ENCODE results near the gene CRADD. TPM values are rescaled to one million over a fixed set of nuclear protein-coding genes. Genes with fewer than 3 reads are reported as not detected.

CRADD gene
- total and polyA plus RNA-seq, 2 donors (not counting 1 experiment from before 2014, with no cell fraction given): 5.8 to 15.1 TPM

- H3K9me3 ChIP-seq (ENCODE audit: control extremely low read depth in 1 of 3, control insufficient read depth in 2 of 3, insufficient read depth in 1 of 3, low read length in 2 of 3): peaks cover 6 to 30% (median 13%) of the 10 kb centered on the region in 3 donors
- no peak overlapping the region for H3K27ac Mint-ChIP-seq
- H3K4me3 Mint-ChIP-seq: no peak overlapping the region
- no peaks in the 10 kb centered on the region for H3K79me2 ChIP-seq (ENCODE audit: control insufficient read depth, insufficient read depth, low read length)
- DNase-seq: no peak
- intact Hi-C loops (cut with micrococcal nuclease): no loop called here
- H3K4me1 Mint-ChIP-seq: no peaks in the 10 kb centered on the region
- H3K9me3 Mint-ChIP-seq (ENCODE audit: insufficient read depth): peaks cover 32% of the 10 kb centered on the region
- CTCF ChIA-PET: no interaction called here
- no peak overlapping the region for H3K4me2 ChIP-seq (replicated peaks; ENCODE audit: low read depth, low read length, poor library complexity, severe bottlenecking)
- H3K27me3 Mint-ChIP-seq: no peaks in the 10 kb centered on the region
- H3K27me3 ChIP-seq (replicated peaks in 1 of 4; ENCODE audit: control extremely low read depth in 1 of 4, control insufficient read depth in 3 of 4, insufficient read depth in 4 of 4, low read length in 3 of 4): no peaks in the 10 kb centered on the region
- H3K27ac ChIP-seq (ENCODE audit: low read length in 2 of 2): no peak overlapping the region
- H3K4me1 ChIP-seq (ENCODE audit: control insufficient read depth in 2 of 2, insufficient read depth in 2 of 2, low read length in 2 of 2): no peaks in the 10 kb centered on the region
- POLR2A ChIA-PET: no interaction called here
- H3K36me3 ChIP-seq (replicated peaks in 1 of 2; ENCODE audit: control extremely low read depth in 1 of 2, control insufficient read depth in 1 of 2, extremely low read depth in 1 of 2, insufficient read depth in 2 of 2, low read length in 1 of 2): no peaks in the 10 kb centered on the region
- no peak for ATAC-seq (ENCODE audit: low read depth)
- no peak overlapping the region for H3K4me3 ChIP-seq (ENCODE audit: control extremely low read depth in 1 of 5, extremely low read depth in 1 of 5, insufficient read depth in 1 of 5, low read depth in 2 of 5, low read length in 4 of 5)
- H3K9ac ChIP-seq (ENCODE audit: low read length): no peak overlapping the region
- TF ChIP-seq, protein P1, sequence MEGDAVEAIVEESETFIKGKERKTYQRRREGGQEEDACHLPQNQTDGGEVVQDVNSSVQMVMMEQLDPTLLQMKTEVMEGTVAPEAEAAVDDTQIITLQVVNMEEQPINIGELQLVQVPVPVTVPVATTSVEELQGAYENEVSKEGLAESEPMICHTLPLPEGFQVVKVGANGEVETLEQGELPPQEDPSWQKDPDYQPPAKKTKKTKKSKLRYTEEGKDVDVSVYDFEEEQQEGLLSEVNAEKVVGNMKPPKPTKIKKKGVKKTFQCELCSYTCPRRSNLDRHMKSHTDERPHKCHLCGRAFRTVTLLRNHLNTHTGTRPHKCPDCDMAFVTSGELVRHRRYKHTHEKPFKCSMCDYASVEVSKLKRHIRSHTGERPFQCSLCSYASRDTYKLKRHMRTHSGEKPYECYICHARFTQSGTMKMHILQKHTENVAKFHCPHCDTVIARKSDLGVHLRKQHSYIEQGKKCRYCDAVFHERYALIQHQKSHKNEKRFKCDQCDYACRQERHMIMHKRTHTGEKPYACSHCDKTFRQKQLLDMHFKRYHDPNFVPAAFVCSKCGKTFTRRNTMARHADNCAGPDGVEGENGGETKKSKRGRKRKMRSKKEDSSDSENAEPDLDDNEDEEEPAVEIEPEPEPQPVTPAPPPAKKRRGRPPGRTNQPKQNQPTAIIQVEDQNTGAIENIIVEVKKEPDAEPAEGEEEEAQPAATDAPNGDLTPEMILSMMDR (IDR thresholded peaks at IDR 0.05): no peak
- TF ChIP-seq EZH2 (IDR thresholded peaks at IDR 0.05; ENCODE audit: borderline replicate concordance, insufficient read depth, low read depth, low read length, poor library complexity, severe bottlenecking): no peak
- WGBS (ENCODE audit: insufficient coverage): no CpG with 5 or more reads among the region's 1 CpG
- no peaks in the 10 kb centered on the region for H4K20me1 ChIP-seq (ENCODE audit: control insufficient read depth, insufficient read depth, low read length, poor library complexity, severe bottlenecking)
- no peak overlapping the region for H2AFZ ChIP-seq (ENCODE audit: insufficient read depth, low read depth, low read length, poor library complexity, severe bottlenecking)
Observed at GRCh38 chr12:93865751-93866150, 188.6 kb downstream of the CRADD start.

GRCh38 chr12:93868771-93869170, 191.6 kb downstream of the CRADD start:
- TF ChIP-seq EZH2 (IDR thresholded peaks at IDR 0.05; ENCODE audit: borderline replicate concordance, insufficient read depth, low read depth, low read length, poor library complexity, severe bottlenecking): no peak
- TF ChIP-seq, protein P1 (IDR thresholded peaks at IDR 0.05): no peak
- H3K27me3 Mint-ChIP-seq: no peaks in the 10 kb centered on the region
- ATAC-seq (ENCODE audit: low read depth) (no peak), DNase-seq (no peak)
- H3K9ac ChIP-seq (ENCODE audit: low read length): no peak overlapping the region
- H3K9me3 ChIP-seq (ENCODE audit: control extremely low read depth in 1 of 3, control insufficient read depth in 2 of 3, insufficient read depth in 1 of 3, low read length in 2 of 3): peaks cover 9 to 39% (median 13%) of the 10 kb centered on the region in 3 donors
- H3K27me3 ChIP-seq (replicated peaks in 1 of 4; ENCODE audit: control extremely low read depth in 1 of 4, control insufficient read depth in 3 of 4, insufficient read depth in 4 of 4, low read length in 3 of 4): no peaks in the 10 kb centered on the region
- H3K4me1 Mint-ChIP-seq: no peaks in the 10 kb centered on the region
- H3K4me3 ChIP-seq (ENCODE audit: control extremely low read depth in 1 of 5, extremely low read depth in 1 of 5, insufficient read depth in 1 of 5, low read depth in 2 of 5, low read length in 4 of 5): no peak overlapping the region
- no peak overlapping the region for H2AFZ ChIP-seq (ENCODE audit: insufficient read depth, low read depth, low read length, poor library complexity, severe bottlenecking)
- H3K27ac ChIP-seq (ENCODE audit: low read length in 2 of 2): no peak overlapping the region
- H3K4me3 Mint-ChIP-seq: no peak overlapping the region
- ChIA-PET POLR2A (no interaction called here), CTCF (no interaction called here)
- no peaks in the 10 kb centered on the region for H3K79me2 ChIP-seq (ENCODE audit: control insufficient read depth, insufficient read depth, low read length)
- H3K4me1 ChIP-seq (ENCODE audit: control insufficient read depth in 2 of 2, insufficient read depth in 2 of 2, low read length in 2 of 2): no peaks in the 10 kb centered on the region
- H4K20me1 ChIP-seq (ENCODE audit: control insufficient read depth, insufficient read depth, low read length, poor library complexity, severe bottlenecking): no peaks in the 10 kb centered on the region
- H3K9me3 Mint-ChIP-seq (ENCODE audit: insufficient read depth): peaks cover 41% of the 10 kb centered on the region
- H3K4me2 ChIP-seq (replicated peaks; ENCODE audit: low read depth, low read length, poor library complexity, severe bottlenecking): no peak overlapping the region
- intact Hi-C loops (cut with micrococcal nuclease): no loop called here
- H3K36me3 ChIP-seq (replicated peaks in 1 of 2; ENCODE audit: control extremely low read depth in 1 of 2, control insufficient read depth in 1 of 2, extremely low read depth in 1 of 2, insufficient read depth in 2 of 2, low read length in 1 of 2): no peaks in the 10 kb centered on the region
- H3K27ac Mint-ChIP-seq: no peak overlapping the region
